ENCODE results near the gene LRRC4C. TPM values are rescaled to one million over a fixed set of nuclear protein-coding genes. Genes with fewer than 3 reads are reported as not detected.

LRRC4C gene
- total and polyA plus RNA-seq, 2 donors (not counting 1 experiment from before 2014, with no cell fraction given): under 0.01 to 0.02 TPM

DNA sequence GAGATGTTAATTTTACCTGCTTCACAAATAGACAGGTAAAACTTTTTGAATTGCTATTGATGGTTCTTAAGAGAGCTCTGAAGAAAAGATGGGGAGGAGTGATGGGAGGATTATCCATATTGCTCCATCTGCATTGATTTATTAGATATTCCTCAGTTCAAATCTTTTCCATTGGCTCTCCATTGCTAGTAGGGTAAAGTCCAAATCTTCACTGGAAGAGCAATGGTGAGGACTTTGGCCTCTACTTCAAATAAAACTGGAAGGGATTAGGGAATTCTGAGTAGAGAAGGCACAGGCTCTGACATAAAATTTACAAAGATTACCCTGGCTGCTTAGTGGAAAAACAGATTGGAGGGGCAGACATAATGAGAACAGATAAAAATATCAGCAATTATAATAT, 1024.1 kb downstream of the LRRC4C start:
- H2AFZ ChIP-seq (ENCODE audit: low read length): no peak overlapping the region
- H3K9ac ChIP-seq (ENCODE audit: insufficient read depth, low read length): no peak overlapping the region
- no peaks in the 10 kb centered on the region for H3K9me3 ChIP-seq (ENCODE audit: control insufficient read depth, insufficient read depth, low read depth, low read length)
- H3K4me2 ChIP-seq (ENCODE audit: extremely low read depth, insufficient read depth, low read length): no peak overlapping the region
- no peaks in the 10 kb centered on the region for H4K20me1 ChIP-seq (ENCODE audit: control insufficient read depth, extremely low read depth, insufficient read depth, low read length)
- no peak for DNase-seq (ENCODE audit: low read depth in 2 of 2)
- H3K27ac ChIP-seq (ENCODE audit: insufficient read depth, low read length): no peak overlapping the region
- TF ChIP-seq, protein P1, sequence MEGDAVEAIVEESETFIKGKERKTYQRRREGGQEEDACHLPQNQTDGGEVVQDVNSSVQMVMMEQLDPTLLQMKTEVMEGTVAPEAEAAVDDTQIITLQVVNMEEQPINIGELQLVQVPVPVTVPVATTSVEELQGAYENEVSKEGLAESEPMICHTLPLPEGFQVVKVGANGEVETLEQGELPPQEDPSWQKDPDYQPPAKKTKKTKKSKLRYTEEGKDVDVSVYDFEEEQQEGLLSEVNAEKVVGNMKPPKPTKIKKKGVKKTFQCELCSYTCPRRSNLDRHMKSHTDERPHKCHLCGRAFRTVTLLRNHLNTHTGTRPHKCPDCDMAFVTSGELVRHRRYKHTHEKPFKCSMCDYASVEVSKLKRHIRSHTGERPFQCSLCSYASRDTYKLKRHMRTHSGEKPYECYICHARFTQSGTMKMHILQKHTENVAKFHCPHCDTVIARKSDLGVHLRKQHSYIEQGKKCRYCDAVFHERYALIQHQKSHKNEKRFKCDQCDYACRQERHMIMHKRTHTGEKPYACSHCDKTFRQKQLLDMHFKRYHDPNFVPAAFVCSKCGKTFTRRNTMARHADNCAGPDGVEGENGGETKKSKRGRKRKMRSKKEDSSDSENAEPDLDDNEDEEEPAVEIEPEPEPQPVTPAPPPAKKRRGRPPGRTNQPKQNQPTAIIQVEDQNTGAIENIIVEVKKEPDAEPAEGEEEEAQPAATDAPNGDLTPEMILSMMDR (conservative IDR thresholded peaks at IDR 0.05 in 1 of 2, IDR thresholded peaks at IDR 0.05 in 1 of 2; ENCODE audit: low read depth in 1 of 2, low read length in 2 of 2): no peak
- no peak for TF ChIP-seq EZH2 (IDR thresholded peaks at IDR 0.05; ENCODE audit: low read length, missing control alignments)
- H3K27me3 ChIP-seq (ENCODE audit: control insufficient read depth, insufficient read depth, low read length): no peaks in the 10 kb centered on the region
- H3K36me3 ChIP-seq (ENCODE audit: control insufficient read depth, insufficient read depth, low read length): no peaks in the 10 kb centered on the region
- no peaks in the 10 kb centered on the region for H3K79me2 ChIP-seq (ENCODE audit: control insufficient read depth, insufficient read depth, low read length)
- no peaks in the 10 kb centered on the region for H3K4me1 ChIP-seq (ENCODE audit: control insufficient read depth, extremely low read depth, insufficient read depth, low read length)
- H3K4me3 ChIP-seq (replicated peaks in 1 of 4; ENCODE audit: control extremely low read depth in 1 of 4, insufficient read depth in 1 of 4, low read depth in 3 of 4, low read length in 4 of 4): no peak overlapping the region

DNA sequence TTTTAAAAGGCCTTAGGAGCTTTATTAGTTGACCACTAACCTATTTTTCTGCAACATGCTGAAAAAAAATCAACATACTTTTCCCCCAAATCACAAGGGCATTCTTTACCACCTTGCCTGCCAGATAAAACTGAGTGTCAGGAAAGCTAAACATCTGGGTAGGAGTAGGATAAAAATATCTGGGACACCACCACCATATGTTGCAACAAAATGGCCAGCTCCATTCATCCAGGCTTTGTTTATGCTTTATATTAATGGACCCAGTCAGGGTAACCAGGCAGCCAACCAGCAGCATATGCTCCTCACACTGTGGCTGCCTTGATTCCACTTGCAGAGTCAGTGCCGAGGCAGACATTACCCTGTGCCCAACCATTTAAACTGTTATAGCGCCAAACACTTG, 1024.5 kb downstream of the LRRC4C start:
- Histone ChIP-seq H3K79me2 (ENCODE audit: control insufficient read depth, insufficient read depth, low read length) (no peaks in the 10 kb centered on the region), H2AFZ (ENCODE audit: low read length) (no peak overlapping the region), H3K4me2 (ENCODE audit: extremely low read depth, insufficient read depth, low read length) (no peak overlapping the region), H3K4me3 (replicated peaks in 1 of 4; ENCODE audit: control extremely low read depth in 1 of 4, insufficient read depth in 1 of 4, low read depth in 3 of 4, low read length in 4 of 4) (no peak overlapping the region), H3K9ac (ENCODE audit: insufficient read depth, low read length) (no peak overlapping the region), H3K9me3 (ENCODE audit: control insufficient read depth, insufficient read depth, low read depth, low read length) (no peaks in the 10 kb centered on the region), H3K27ac (ENCODE audit: insufficient read depth, low read length) (no peak overlapping the region), H3K27me3 (ENCODE audit: control insufficient read depth, insufficient read depth, low read length) (no peaks in the 10 kb centered on the region), H4K20me1 (ENCODE audit: control insufficient read depth, extremely low read depth, insufficient read depth, low read length) (no peaks in the 10 kb centered on the region), H3K4me1 (ENCODE audit: control insufficient read depth, extremely low read depth, insufficient read depth, low read length) (no peaks in the 10 kb centered on the region), H3K36me3 (ENCODE audit: control insufficient read depth, insufficient read depth, low read length) (no peaks in the 10 kb centered on the region)
- DNase-seq (ENCODE audit: low read depth in 2 of 2): peak in 1 of 2 donors; percentile 52
- TF ChIP-seq, protein P1 (conservative IDR thresholded peaks at IDR 0.05 in 1 of 2, IDR thresholded peaks at IDR 0.05 in 1 of 2; ENCODE audit: low read depth in 1 of 2, low read length in 2 of 2): no peak
- TF ChIP-seq EZH2 (IDR thresholded peaks at IDR 0.05; ENCODE audit: low read length, missing control alignments): no peak

DNA sequence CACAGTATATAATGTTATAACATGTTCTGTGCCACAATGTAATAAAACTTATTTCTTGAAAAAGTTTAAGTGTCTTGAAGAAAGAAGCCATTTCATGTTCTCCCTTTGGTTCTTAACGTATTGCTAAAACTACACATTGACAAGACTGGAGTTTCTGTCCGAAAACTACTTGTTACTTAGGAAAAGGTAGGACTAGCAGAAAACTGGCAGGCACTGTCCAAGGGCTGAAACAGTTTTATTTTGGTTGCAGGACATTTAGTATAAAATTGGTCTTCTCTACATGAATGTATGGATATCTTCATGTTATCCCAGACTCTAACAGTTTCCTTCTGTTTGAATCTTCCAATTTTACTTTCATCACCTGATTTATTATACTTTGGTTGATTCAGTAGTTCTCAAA, 1027.1 kb downstream of the LRRC4C start:
- H3K27ac ChIP-seq (ENCODE audit: insufficient read depth, low read length): no peak overlapping the region
- no peaks in the 10 kb centered on the region for H4K20me1 ChIP-seq (ENCODE audit: control insufficient read depth, extremely low read depth, insufficient read depth, low read length)
- H3K4me3 ChIP-seq (replicated peaks in 1 of 4; ENCODE audit: control extremely low read depth in 1 of 4, insufficient read depth in 1 of 4, low read depth in 3 of 4, low read length in 4 of 4): no peak overlapping the region
- TF ChIP-seq EZH2 (IDR thresholded peaks at IDR 0.05; ENCODE audit: low read length, missing control alignments): no peak
- TF ChIP-seq, protein P1 (conservative IDR thresholded peaks at IDR 0.05 in 1 of 2, IDR thresholded peaks at IDR 0.05 in 1 of 2; ENCODE audit: low read depth in 1 of 2, low read length in 2 of 2): no peak
- H3K9ac ChIP-seq (ENCODE audit: insufficient read depth, low read length): no peak overlapping the region
- no peak for DNase-seq (ENCODE audit: low read depth in 2 of 2)
- H2AFZ ChIP-seq (ENCODE audit: low read length): no peak overlapping the region
- no peaks in the 10 kb centered on the region for H3K9me3 ChIP-seq (ENCODE audit: control insufficient read depth, insufficient read depth, low read depth, low read length)
- H3K4me1 ChIP-seq (ENCODE audit: control insufficient read depth, extremely low read depth, insufficient read depth, low read length): no peaks in the 10 kb centered on the region
- H3K4me2 ChIP-seq (ENCODE audit: extremely low read depth, insufficient read depth, low read length): no peak overlapping the region
- no peaks in the 10 kb centered on the region for H3K27me3 ChIP-seq (ENCODE audit: control insufficient read depth, insufficient read depth, low read length)
- no peaks in the 10 kb centered on the region for H3K79me2 ChIP-seq (ENCODE audit: control insufficient read depth, insufficient read depth, low read length)
- no peaks in the 10 kb centered on the region for H3K36me3 ChIP-seq (ENCODE audit: control insufficient read depth, insufficient read depth, low read length)

Measured in fibroblast of lung (primary cell).